Fibroblast of lung (primary cell): ENCODE data around the gene COL8A1. TPM values are rescaled to one million over a fixed set of nuclear protein-coding genes. Genes with fewer than 3 reads are reported as not detected.

Experiments used
- DNase-seq, 2 donors: peaks; one replicate each; pipeline versions ENCODE4 v3.0.0 to v3.0.0-alpha.2; 2010; ENCODE audit warnings: low read depth in 2 of 2
- H2AFZ ChIP-seq: 2 replicates; pipeline ENCODE4 v1.5.1; 2012; ENCODE audit warnings: low read length, control low read depth, inconsistent platforms
- H3K27ac ChIP-seq: 2 replicates; pipeline ENCODE4 v1.5.1; 2011; ENCODE audit warnings: low read length, control low read depth; ENCODE audit not compliant: insufficient read depth
- H3K27me3 ChIP-seq: 2 replicates; pipeline ENCODE4 v1.5.1; 2011; ENCODE audit warnings: mild to moderate bottlenecking, low read length; ENCODE audit not compliant: control insufficient read depth, insufficient read depth
- H3K36me3 ChIP-seq: 2 replicates; pipeline ENCODE4 v1.5.1; 2011; ENCODE audit warnings: low read length; ENCODE audit not compliant: control insufficient read depth, insufficient read depth
- H3K4me1 ChIP-seq: 2 replicates; pipeline ENCODE4 v1.5.1; 2011; ENCODE audit warnings: low read length; ENCODE audit not compliant: control insufficient read depth, insufficient read depth; ENCODE audit errors: extremely low read depth
- H3K4me2 ChIP-seq: 2 replicates; pipeline ENCODE4 v1.5.1; 2011; ENCODE audit warnings: low read length, control low read depth; ENCODE audit not compliant: insufficient read depth; ENCODE audit errors: extremely low read depth
- H3K4me3 ChIP-seq, 4 experiments: fragments of 200-600 bp in 1 of 4; sonication (generic) in 1 of 4; replicated peaks in 1 of 4; 2 replicates each; pipeline ENCODE4 v1.5.1; 2011 to 2016; ENCODE audit warnings: low read length in 4 of 4, low read depth in 3 of 4, mild to moderate bottlenecking in 3 of 4, control low read depth in 2 of 4, inconsistent platforms in 1 of 4, mixed read lengths in 1 of 4; ENCODE audit not compliant: insufficient read depth in 1 of 4; ENCODE audit errors: control extremely low read depth in 1 of 4
- H3K79me2 ChIP-seq: 2 replicates; pipeline ENCODE4 v1.5.1; 2012; ENCODE audit warnings: mild to moderate bottlenecking, low read length, inconsistent platforms; ENCODE audit not compliant: control insufficient read depth, insufficient read depth
- H3K9ac ChIP-seq: 2 replicates; pipeline ENCODE4 v1.5.1; 2011; ENCODE audit warnings: mild to moderate bottlenecking, low read length, control low read depth; ENCODE audit not compliant: insufficient read depth
- H3K9me3 ChIP-seq: 2 replicates; pipeline ENCODE4 v1.5.1; 2012; ENCODE audit warnings: low read depth, low read length; ENCODE audit not compliant: control insufficient read depth, insufficient read depth
- H4K20me1 ChIP-seq: 2 replicates; pipeline ENCODE4 v1.5.1; 2011; ENCODE audit warnings: low read length; ENCODE audit not compliant: control insufficient read depth, insufficient read depth; ENCODE audit errors: extremely low read depth
- CTCF ChIP-seq, 2 donors: IDR thresholded peaks in 1 of 2; conservative IDR thresholded peaks in 1 of 2; 1 replicate in 1 of 2; 2 replicates in 1 of 2; pipeline ENCODE4 v1.5.1; 2011 to 2012; ENCODE audit warnings: low read length in 2 of 2, control low read depth in 1 of 2, inconsistent platforms in 1 of 2, low read depth in 1 of 2, mild to moderate bottlenecking in 1 of 2
- EZH2 ChIP-seq: IDR thresholded peaks from 2 replicates; pipeline ENCODE4 v1.5.1; 2012; ENCODE audit warnings: low read length, control low read depth, mild to moderate bottlenecking; ENCODE audit errors: missing control alignments
- polyA plus RNA-seq, 2 donors: library from polyadenylated mRNA; depleted of rRNA in 1 of 2; stranded (reverse) in 1 of 2; unstranded in 1 of 2; fragments of >200 nt; gene quantifications; 2 replicates each; pipeline ENCODE4 v1.2.1, GENCODE V29; 2011 to 2012; ENCODE audit warnings: missing spikeins in 1 of 2
- total RNA-seq: library from RNA; depleted of rRNA; stranded (reverse); fragments of >200 nt; gene quantifications from 2 replicates; pipeline ENCODE4 v1.2.1, GENCODE V29; 2014

COL8A1 gene
- total and polyA plus RNA-seq, 2 donors (not counting 1 experiment from before 2014, with no cell fraction given) = 85.4 to 215 TPM

GRCh38 chr3:99601515-99601914, 36.9 kb upstream of the COL8A1 start:
- Histone ChIP-seq H3K27ac (no peak overlapping the region), H3K4me1 (no peaks in the 10 kb centered on the region), H4K20me1 (no peaks in the 10 kb centered on the region), H3K9me3 (no peaks in the 10 kb centered on the region), H3K36me3 (no peaks in the 10 kb centered on the region), H3K4me3 (no peak overlapping the region), H3K79me2 (no peaks in the 10 kb centered on the region), H2AFZ (no peak overlapping the region), H3K4me2 (no peak overlapping the region), H3K9ac (no peak overlapping the region), H3K27me3 (no peaks in the 10 kb centered on the region)
- no peak for DNase-seq
- no peak for TF ChIP-seq CTCF (conservative IDR thresholded peaks at IDR 0.05 in 1 of 2, IDR thresholded peaks at IDR 0.05 in 1 of 2; ENCODE audit: low read depth in 1 of 2, low read length in 2 of 2)
- no peak for TF ChIP-seq EZH2

- Histone ChIP-seq H2AFZ (no peak overlapping the region), H3K4me3 (no peak overlapping the region), H3K4me1 (no peaks in the 10 kb centered on the region), H3K36me3 (no peaks in the 10 kb centered on the region), H3K9me3 (no peaks in the 10 kb centered on the region), H4K20me1 (no peaks in the 10 kb centered on the region), H3K4me2 (no peak overlapping the region), H3K27me3 (no peaks in the 10 kb centered on the region), H3K9ac (no peak overlapping the region), H3K79me2 (no peaks in the 10 kb centered on the region), H3K27ac (no peak overlapping the region)
- TF ChIP-seq EZH2 (no peak), CTCF (conservative IDR thresholded peaks at IDR 0.05 in 1 of 2, IDR thresholded peaks at IDR 0.05 in 1 of 2; ENCODE audit: low read depth in 1 of 2, low read length in 2 of 2) (no peak)
- DNase-seq = no peak
Observed at GRCh38 chr3:99602183-99602582, 36.2 kb upstream of the COL8A1 start.

GRCh38 chr3:99607151-99607550, 31.2 kb upstream of the COL8A1 start:
- Histone ChIP-seq H3K4me3 (no peak overlapping the region), H3K4me1 (no peaks in the 10 kb centered on the region), H3K36me3 (no peaks in the 10 kb centered on the region), H3K27ac (no peak overlapping the region), H2AFZ (no peak overlapping the region), H3K27me3 (no peaks in the 10 kb centered on the region), H3K4me2 (no peak overlapping the region), H3K79me2 (no peaks in the 10 kb centered on the region), H3K9ac (no peak overlapping the region), H4K20me1 (no peaks in the 10 kb centered on the region), H3K9me3 (no peaks in the 10 kb centered on the region)
- TF ChIP-seq EZH2 (no peak), CTCF (conservative IDR thresholded peaks at IDR 0.05 in 1 of 2, IDR thresholded peaks at IDR 0.05 in 1 of 2; ENCODE audit: low read depth in 1 of 2, low read length in 2 of 2) (no peak)
- no peak for DNase-seq
